HEK293 (cell line): Measurements from ENCODE around the gene GJA3.

Source experiments
- CTCF ChIA-PET: fragments of 350-600 bp; formaldehyde crosslinking; extraction: SDS; loops from one replicate; lab custom pipeline; 2021; ENCODE audit warnings: antibody characterized with exemption; lab: Yijun Ruan, JAX
- POLR2A ChIA-PET: fragments of 300-600 bp; formaldehyde crosslinking; extraction: SDS; loops from one replicate; lab custom pipeline; 2020; ENCODE audit warnings: antibody characterized with exemption, inconsistent platforms; lab: Yijun Ruan, JAX
- H3K27ac ChIP-seq: fragments of 200-500 bp; sonication (Bioruptor generic); 2 replicates; pipeline ENCODE4 v1.5.1; 2014; ENCODE audit warnings: low read depth, low read length, control low read depth, inconsistent platforms; ENCODE audit errors: extremely low read depth
- H3K36me3 ChIP-seq, 2 experiments: fragments of 200-500 bp in 1 of 2; sonication (Bioruptor generic) in 1 of 2; 1 replicate in 1 of 2; 2 replicates in 1 of 2; pipeline ENCODE4 v1.5.1; 2014 to 2017; ENCODE audit warnings: inconsistent platforms in 2 of 2, low read length in 2 of 2; ENCODE audit not compliant: control insufficient read depth in 2 of 2, insufficient read depth in 1 of 2
- H3K4me1 ChIP-seq: fragments of 200-500 bp; sonication (Bioruptor generic); 2 replicates; pipeline ENCODE4 v1.5.1; 2014; ENCODE audit warnings: mild to moderate bottlenecking, low read length, inconsistent platforms; ENCODE audit not compliant: control insufficient read depth, insufficient read depth
- H3K4me3 ChIP-seq: 2 replicates; pipeline ENCODE4 v1.5.1; 2011; ENCODE audit warnings: low read depth, mild to moderate bottlenecking, control low read depth, low read length, moderate library complexity
- H3K9me3 ChIP-seq: fragments of 200-500 bp; sonication (Bioruptor generic); 2 replicates; pipeline ENCODE4 v1.5.1; 2014; ENCODE audit warnings: low read depth, low read length, inconsistent platforms; ENCODE audit not compliant: control insufficient read depth, insufficient read depth
- FEZF1 ChIP-seq: fragments of 450-650 bp; formaldehyde crosslinking; IDR thresholded peaks from 2 replicates; pipeline ENCODE4 v1.5.1; 2016; ENCODE audit warnings: missing biosample characterization, missing genetic modification characterization
- GLIS2 ChIP-seq: fragments of 450-650 bp; formaldehyde crosslinking; IDR thresholded peaks from 2 replicates; pipeline ENCODE4 v1.5.1; 2016; ENCODE audit warnings: missing biosample characterization, missing genetic modification characterization
- KLF1 ChIP-seq: fragments of 450-650 bp; formaldehyde crosslinking; IDR thresholded peaks from 2 replicates; pipeline ENCODE4 v1.5.1; 2016; ENCODE audit warnings: missing biosample characterization, missing genetic modification characterization
- MEIS1 ChIP-seq: sonication (generic); formaldehyde crosslinking; IDR thresholded peaks from 2 replicates; pipeline ENCODE4 v1.8.1; 2022; ENCODE audit warnings: missing genetic modification reagents, mild to moderate bottlenecking, borderline replicate concordance
- OSR2 ChIP-seq: fragments of 450-650 bp; formaldehyde crosslinking; IDR thresholded peaks from 2 replicates; pipeline ENCODE4 v1.5.1; 2016; ENCODE audit warnings: missing biosample characterization, missing genetic modification characterization
- ZEB2 ChIP-seq: fragments of 450-650 bp; formaldehyde crosslinking; IDR thresholded peaks from 2 replicates; pipeline ENCODE4 v1.5.1; 2016; ENCODE audit warnings: missing biosample characterization, missing genetic modification characterization
- ZFP69B ChIP-seq: fragments of 450-650 bp; formaldehyde crosslinking; IDR thresholded peaks from 2 replicates; pipeline ENCODE4 v1.5.1; 2016; ENCODE audit warnings: missing biosample characterization, missing genetic modification characterization
- ZIC2 ChIP-seq: fragments of 450-650 bp; formaldehyde crosslinking; IDR thresholded peaks from 2 replicates; pipeline ENCODE4 v1.5.1; 2016; ENCODE audit warnings: missing biosample characterization, missing genetic modification characterization
- ZNF10 ChIP-seq: fragments of 450-650 bp; formaldehyde crosslinking; IDR thresholded peaks from 2 replicates; pipeline ENCODE4 v1.5.1; 2017; ENCODE audit warnings: missing biosample characterization, missing genetic modification characterization
- ZNF16 ChIP-seq: fragments of 450-650 bp; formaldehyde crosslinking; IDR thresholded peaks from 2 replicates; pipeline ENCODE4 v1.5.1; 2016; ENCODE audit warnings: low read depth, missing biosample characterization, missing genetic modification characterization
- ZNF2 ChIP-seq: fragments of 450-650 bp; formaldehyde crosslinking; IDR thresholded peaks from 2 replicates; pipeline ENCODE4 v1.5.1; 2016; ENCODE audit warnings: missing biosample characterization, missing genetic modification characterization
- ZNF24 ChIP-seq: fragments of 450-650 bp; formaldehyde crosslinking; IDR thresholded peaks from 2 replicates; pipeline ENCODE4 v1.5.1; 2016; ENCODE audit warnings: missing biosample characterization, missing genetic modification characterization
- ZNF302 ChIP-seq: fragments of 450-650 bp; formaldehyde crosslinking; IDR thresholded peaks from 2 replicates; pipeline ENCODE4 v1.5.1; 2016; ENCODE audit warnings: missing biosample characterization, missing genetic modification characterization, low read depth
- ZNF335 ChIP-seq: fragments of 450-650 bp; formaldehyde crosslinking; conservative IDR thresholded peaks from 2 replicates; pipeline ENCODE4 v1.5.1; 2016; ENCODE audit warnings: missing biosample characterization, missing genetic modification characterization
- ZNF341 ChIP-seq: fragments of 450-650 bp; formaldehyde crosslinking; IDR thresholded peaks from 2 replicates; pipeline ENCODE4; 2016; ENCODE audit warnings: low read depth, missing biosample characterization, missing genetic modification characterization
- ZNF544 ChIP-seq: fragments of 450-650 bp; formaldehyde crosslinking; IDR thresholded peaks from 2 replicates; pipeline ENCODE4 v1.5.0; 2017; ENCODE audit warnings: missing biosample characterization, missing genetic modification characterization
- ZNF596 ChIP-seq: fragments of 450-650 bp; IDR thresholded peaks from 2 replicates; pipeline ENCODE4 v1.5.0; 2018; ENCODE audit warnings: missing biosample characterization, mild to moderate bottlenecking, missing genetic modification characterization, moderate library complexity
- ZNF692 ChIP-seq: fragments of 450-650 bp; formaldehyde crosslinking; IDR thresholded peaks from 2 replicates; pipeline ENCODE4 v1.5.1; 2016; ENCODE audit warnings: missing biosample characterization, missing genetic modification characterization
- ZNF747 ChIP-seq: fragments of 450-650 bp; formaldehyde crosslinking; IDR thresholded peaks from 2 replicates; pipeline ENCODE4 v1.5.1; 2016; ENCODE audit warnings: missing biosample characterization, missing genetic modification characterization
- TF ChIP-seq, protein P1 (sequence below): fragments of 450-650 bp; formaldehyde crosslinking; IDR thresholded peaks from 2 replicates; pipeline ENCODE4 v1.5.1; 2016; ENCODE audit warnings: missing biosample characterization, missing genetic modification characterization
- TF ChIP-seq, protein P2 (sequence below): sonication (generic); formaldehyde crosslinking; IDR thresholded peaks from 2 replicates; pipeline ENCODE4 v1.8.1; 2022; ENCODE audit warnings: mild to moderate bottlenecking, moderate library complexity, missing genetic modification reagents

GJA3 gene

GRCh38 chr13:20141238-20142022 is 19.4 kb downstream of the GJA3 start (continued):
- TF ChIP-seq FEZF1 (tag by site-specific recombination) = peak; percentile 91
- TF ChIP-seq, protein P1, sequence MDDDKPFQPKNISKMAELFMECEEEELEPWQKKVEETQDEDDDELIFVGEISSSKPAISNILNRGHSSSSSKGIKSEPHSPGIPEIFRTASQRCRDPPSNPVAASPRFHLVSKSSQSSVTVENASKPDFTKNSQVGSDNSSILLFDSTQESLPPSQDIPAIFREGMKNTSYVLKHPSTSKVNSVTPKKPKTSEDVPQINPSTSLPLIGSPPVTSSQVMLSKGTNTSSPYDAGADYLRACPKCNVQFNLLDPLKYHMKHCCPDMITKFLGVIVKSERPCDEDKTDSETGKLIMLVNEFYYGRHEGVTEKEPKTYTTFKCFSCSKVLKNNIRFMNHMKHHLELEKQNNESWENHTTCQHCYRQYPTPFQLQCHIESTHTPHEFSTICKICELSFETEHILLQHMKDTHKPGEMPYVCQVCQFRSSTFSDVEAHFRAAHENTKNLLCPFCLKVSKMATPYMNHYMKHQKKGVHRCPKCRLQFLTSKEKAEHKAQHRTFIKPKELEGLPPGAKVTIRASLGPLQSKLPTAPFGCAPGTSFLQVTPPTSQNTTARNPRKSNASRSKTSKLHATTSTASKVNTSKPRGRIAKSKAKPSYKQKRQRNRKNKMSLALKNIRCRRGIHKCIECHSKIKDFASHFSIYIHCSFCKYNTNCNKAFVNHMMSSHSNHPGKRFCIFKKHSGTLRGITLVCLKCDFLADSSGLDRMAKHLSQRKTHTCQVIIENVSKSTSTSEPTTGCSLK = no peak
- no peak for TF ChIP-seq ZNF747 (tag by site-specific recombination)
- no peak; the same call in 1 of the 2 replicates for TF ChIP-seq OSR2 (tag by site-specific recombination)
- TF ChIP-seq ZEB2 (tag by site-specific recombination) = 0 out of 2 replicates have a peak, but pooled peaks have one; percentile 49
- no peak for TF ChIP-seq MEIS1 (CRISPR knock-in tag)
- TF ChIP-seq ZFP69B = 0 out of 2 replicates have a peak, but pooled peaks have one; percentile 24
- TF ChIP-seq ZIC2 (tag by site-specific recombination) = 0 out of 2 replicates have a peak, but pooled peaks have one; percentile 12
- peak; percentile 54 for TF ChIP-seq ZNF692 (tag by site-specific recombination)
- TF ChIP-seq, all 188 proteins: peak for 24

DNA sequence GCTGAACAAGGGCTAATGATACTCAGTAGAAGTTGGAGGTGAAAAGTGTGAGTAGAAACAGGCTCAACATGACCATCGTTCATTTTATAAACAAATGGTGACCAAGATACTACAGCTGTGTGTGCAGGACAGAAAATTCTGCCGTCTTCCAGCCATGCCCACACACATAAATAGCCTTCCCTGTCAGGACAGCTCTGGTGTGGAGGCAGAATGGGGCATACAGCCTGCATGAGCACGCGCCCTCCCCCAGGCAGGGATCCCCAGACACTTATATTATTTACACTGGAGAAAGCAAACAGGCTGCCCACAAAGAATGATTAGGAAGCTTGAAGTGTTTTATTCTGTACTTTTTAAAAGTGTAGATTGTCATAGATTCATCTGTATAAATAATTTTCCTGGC is 20.4 kb downstream of the GJA3 start:
- Histone ChIP-seq H3K27ac (no peak overlapping the region), H3K4me3 (no peak overlapping the region), H3K9me3 (no peaks in the 10 kb centered on the region), H3K36me3 (peaks cover 0 to 4% of the 10 kb centered on the region in 2 experiments; a peak in 1 of 3 replicates), H3K4me1 (peaks cover 13% of the 10 kb centered on the region)
- TF ChIP-seq ZNF24 = no peak
- TF ChIP-seq ZNF16 = no peak
- no peak for TF ChIP-seq GLIS2 (tag by site-specific recombination)
- no peak for TF ChIP-seq ZNF302 (tag by site-specific recombination)
- no peak for TF ChIP-seq KLF1 (tag by site-specific recombination)
- TF ChIP-seq, protein P2, sequence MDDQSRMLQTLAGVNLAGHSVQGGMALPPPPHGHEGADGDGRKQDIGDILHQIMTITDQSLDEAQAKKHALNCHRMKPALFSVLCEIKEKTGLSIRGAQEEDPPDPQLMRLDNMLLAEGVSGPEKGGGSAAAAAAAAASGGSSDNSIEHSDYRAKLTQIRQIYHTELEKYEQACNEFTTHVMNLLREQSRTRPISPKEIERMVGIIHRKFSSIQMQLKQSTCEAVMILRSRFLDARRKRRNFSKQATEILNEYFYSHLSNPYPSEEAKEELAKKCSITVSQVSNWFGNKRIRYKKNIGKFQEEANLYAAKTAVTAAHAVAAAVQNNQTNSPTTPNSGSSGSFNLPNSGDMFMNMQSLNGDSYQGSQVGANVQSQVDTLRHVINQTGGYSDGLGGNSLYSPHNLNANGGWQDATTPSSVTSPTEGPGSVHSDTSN (CRISPR knock-in tag) = no peak
- TF ChIP-seq ZNF335 (tag by site-specific recombination) = no peak
- no peak for TF ChIP-seq ZNF10 (tag by site-specific recombination)
- TF ChIP-seq ZNF2 (tag by site-specific recombination) = no peak
- no peak for TF ChIP-seq ZNF596
- no peak for TF ChIP-seq ZNF341 (tag by site-specific recombination)
- TF ChIP-seq ZNF544 (tag by site-specific recombination) = no peak
- ChIA-PET CTCF (interaction anchor here (0.6 kb wide), 1 partner anchor 67 kb away, joined by 3 read pairs; no protein-coding TSS in a partner anchor), POLR2A (no interaction called here)
